Neural progenitor cell (in vitro differentiated cells): Measurements from ENCODE around the gene METRNL. TPM values are rescaled to one million over a fixed set of nuclear protein-coding genes. Genes with fewer than 3 reads are reported as not detected.

ENCODE experiments used
- DNase-seq: peaks from one replicate; pipeline ENCODE4 v3.0.0-alpha.2; 2016; ENCODE audit warnings: low spot score
- H2AFZ ChIP-seq: fragments of 200-600 bp; sonication (generic); replicated peaks from 2 replicates; pipeline ENCODE4 v1.6.1; 2016; ENCODE audit warnings: antibody characterized with exemption
- H3F3A ChIP-seq: fragments of 200-600 bp; sonication (generic); 2 replicates; pipeline ENCODE4 v1.6.1; 2016; ENCODE audit warnings: antibody characterized with exemption, low read depth
- H3K27ac ChIP-seq: fragments of 200-600 bp; sonication (generic); 2 replicates; pipeline ENCODE4 v1.5.1; 2016; ENCODE audit warnings: mild to moderate bottlenecking
- H3K27me3 ChIP-seq: fragments of 200-600 bp; sonication (generic); 2 replicates; pipeline ENCODE4 v1.6.1; 2016; ENCODE audit warnings: mild to moderate bottlenecking, moderate library complexity
- H3K36me3 ChIP-seq: fragments of 200-600 bp; sonication (generic); 2 replicates; pipeline ENCODE4 v1.5.1; 2016
- H3K4me1 ChIP-seq: fragments of 200-600 bp; sonication (generic); 2 replicates; pipeline ENCODE4 v1.6.1; 2016; ENCODE audit warnings: mixed run types
- H3K4me2 ChIP-seq: fragments of 200-600 bp; sonication (generic); 2 replicates; pipeline ENCODE4 v1.6.1; 2016
- H3K4me3 ChIP-seq: fragments of 200-600 bp; sonication (generic); 2 replicates; pipeline ENCODE4 v1.5.1; 2016
- H3K79me2 ChIP-seq: fragments of 200-600 bp; sonication (generic); 2 replicates; pipeline ENCODE4 v1.6.1; 2016; ENCODE audit warnings: low read depth
- H3K9ac ChIP-seq: fragments of 200-600 bp; sonication (generic); 2 replicates; pipeline ENCODE4 v1.6.1; 2016
- H3K9me3 ChIP-seq: fragments of 200-600 bp; sonication (generic); 2 replicates; pipeline ENCODE4 v1.5.1; 2016; ENCODE audit warnings: low read depth
- H4K20me1 ChIP-seq: fragments of 200-600 bp; sonication (generic); 2 replicates; pipeline ENCODE4 v1.6.1; 2016; ENCODE audit warnings: low read depth
- H3K27ac Mint-ChIP-seq: 3 replicates; pipeline ENCODE4 v1.8.0; 2021; ENCODE audit warnings: mixed read lengths
- H3K27me3 Mint-ChIP-seq: 2 replicates; pipeline ENCODE4 v1.8.0; 2022; ENCODE audit warnings: low read depth, mild to moderate bottlenecking, inconsistent platforms, moderate library complexity, mixed read lengths; ENCODE audit not compliant: insufficient read depth
- H3K36me3 Mint-ChIP-seq: 3 replicates; pipeline ENCODE4 v1.8.0; 2021; ENCODE audit warnings: mixed read lengths
- H3K4me1 Mint-ChIP-seq: 3 replicates; pipeline ENCODE4 v1.8.0; 2021; ENCODE audit warnings: mixed read lengths
- H3K4me3 Mint-ChIP-seq: 3 replicates; pipeline ENCODE4 v1.8.0; 2021; ENCODE audit warnings: mild to moderate bottlenecking, moderate library complexity, mixed read lengths
- H3K9me3 Mint-ChIP-seq: 3 replicates; pipeline ENCODE4 v1.8.0; 2020; ENCODE audit warnings: mixed read lengths
- EZH2 ChIP-seq: fragments of 200-600 bp; sonication (generic); IDR thresholded peaks from 2 replicates; pipeline ENCODE4 v1.6.1; 2017; ENCODE audit warnings: antibody characterized with exemption, mild to moderate bottlenecking, moderate library complexity
- EZH2phosphoT487 ChIP-seq: fragments of 200-600 bp; sonication (generic); IDR thresholded peaks from 2 replicates; pipeline ENCODE4 v1.6.1; 2017; ENCODE audit warnings: antibody characterized with exemption
- total RNA-seq: library from RNA; depleted of rRNA; stranded (reverse); fragments of >200 nt; gene quantifications from 2 replicates; pipeline ENCODE4 v1.2.3, GENCODE V29; 2015; ENCODE audit warnings: low replicate concordance
- TF ChIP-seq, protein P1 (sequence below): fragments of 200-600 bp; sonication (generic); IDR thresholded peaks from 2 replicates; pipeline ENCODE4 v1.5.1; 2017; ENCODE audit warnings: antibody characterized with exemption, mild to moderate bottlenecking

METRNL gene
- total RNA-seq, 1 donor from 2014 or later: 3.6 TPM

GRCh38 chr17:83094291-83094690 lies 14.9 kb downstream of the METRNL start:
- Histone ChIP-seq H3K4me1 (peaks cover 4% of the 10 kb centered on the region), H3K4me2 (no peak overlapping the region), H4K20me1 (no peaks in the 10 kb centered on the region), H3K4me3 (no peak overlapping the region), H3K79me2 (no peaks in the 10 kb centered on the region), H3K36me3 (no peaks in the 10 kb centered on the region), H3K9me3 (no peaks in the 10 kb centered on the region), H2AFZ (no peak overlapping the region), H3K9ac (no peak overlapping the region), H3F3A (no peaks in the 10 kb centered on the region), H3K27ac (no peak overlapping the region), H3K27me3 (no peaks in the 10 kb centered on the region)
- peaks cover 2% of the 10 kb centered on the region for H3K27me3 Mint-ChIP-seq
- no peak overlapping the region for H3K27ac Mint-ChIP-seq
- no peak overlapping the region for H3K4me3 Mint-ChIP-seq
- no peaks in the 10 kb centered on the region for H3K9me3 Mint-ChIP-seq
- peaks cover 2% of the 10 kb centered on the region for H3K4me1 Mint-ChIP-seq
- no peak for DNase-seq
- TF ChIP-seq, protein P1, sequence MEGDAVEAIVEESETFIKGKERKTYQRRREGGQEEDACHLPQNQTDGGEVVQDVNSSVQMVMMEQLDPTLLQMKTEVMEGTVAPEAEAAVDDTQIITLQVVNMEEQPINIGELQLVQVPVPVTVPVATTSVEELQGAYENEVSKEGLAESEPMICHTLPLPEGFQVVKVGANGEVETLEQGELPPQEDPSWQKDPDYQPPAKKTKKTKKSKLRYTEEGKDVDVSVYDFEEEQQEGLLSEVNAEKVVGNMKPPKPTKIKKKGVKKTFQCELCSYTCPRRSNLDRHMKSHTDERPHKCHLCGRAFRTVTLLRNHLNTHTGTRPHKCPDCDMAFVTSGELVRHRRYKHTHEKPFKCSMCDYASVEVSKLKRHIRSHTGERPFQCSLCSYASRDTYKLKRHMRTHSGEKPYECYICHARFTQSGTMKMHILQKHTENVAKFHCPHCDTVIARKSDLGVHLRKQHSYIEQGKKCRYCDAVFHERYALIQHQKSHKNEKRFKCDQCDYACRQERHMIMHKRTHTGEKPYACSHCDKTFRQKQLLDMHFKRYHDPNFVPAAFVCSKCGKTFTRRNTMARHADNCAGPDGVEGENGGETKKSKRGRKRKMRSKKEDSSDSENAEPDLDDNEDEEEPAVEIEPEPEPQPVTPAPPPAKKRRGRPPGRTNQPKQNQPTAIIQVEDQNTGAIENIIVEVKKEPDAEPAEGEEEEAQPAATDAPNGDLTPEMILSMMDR: no peak
- TF ChIP-seq EZH2phosphoT487: no peak
- TF ChIP-seq EZH2: no peak
- H3K36me3 Mint-ChIP-seq: peaks cover 7% of the 10 kb centered on the region

- Mint-ChIP-seq H3K4me1 (peaks cover 6% of the 10 kb centered on the region), H3K36me3 (peaks cover 7% of the 10 kb centered on the region), H3K9me3 (no peaks in the 10 kb centered on the region), H3K27ac (no peak overlapping the region), H3K4me3 (no peak overlapping the region), H3K27me3 (peaks cover 2% of the 10 kb centered on the region)
- Histone ChIP-seq H3F3A (no peaks in the 10 kb centered on the region), H3K9me3 (no peaks in the 10 kb centered on the region), H4K20me1 (no peaks in the 10 kb centered on the region), H3K27ac (no peak overlapping the region), H3K4me1 (peaks cover 10% of the 10 kb centered on the region), H3K27me3 (no peaks in the 10 kb centered on the region), H3K9ac (no peak overlapping the region), H3K79me2 (no peaks in the 10 kb centered on the region), H3K36me3 (no peaks in the 10 kb centered on the region), H3K4me2 (no peak overlapping the region), H2AFZ (no peak overlapping the region), H3K4me3 (no peak overlapping the region)
- TF ChIP-seq EZH2phosphoT487 (no peak), EZH2 (no peak)
- TF ChIP-seq, protein P1: no peak
- DNase-seq: no peak
Measured at GRCh38 chr17:83095016-83095415, 15.6 kb downstream of the METRNL start.

DNA sequence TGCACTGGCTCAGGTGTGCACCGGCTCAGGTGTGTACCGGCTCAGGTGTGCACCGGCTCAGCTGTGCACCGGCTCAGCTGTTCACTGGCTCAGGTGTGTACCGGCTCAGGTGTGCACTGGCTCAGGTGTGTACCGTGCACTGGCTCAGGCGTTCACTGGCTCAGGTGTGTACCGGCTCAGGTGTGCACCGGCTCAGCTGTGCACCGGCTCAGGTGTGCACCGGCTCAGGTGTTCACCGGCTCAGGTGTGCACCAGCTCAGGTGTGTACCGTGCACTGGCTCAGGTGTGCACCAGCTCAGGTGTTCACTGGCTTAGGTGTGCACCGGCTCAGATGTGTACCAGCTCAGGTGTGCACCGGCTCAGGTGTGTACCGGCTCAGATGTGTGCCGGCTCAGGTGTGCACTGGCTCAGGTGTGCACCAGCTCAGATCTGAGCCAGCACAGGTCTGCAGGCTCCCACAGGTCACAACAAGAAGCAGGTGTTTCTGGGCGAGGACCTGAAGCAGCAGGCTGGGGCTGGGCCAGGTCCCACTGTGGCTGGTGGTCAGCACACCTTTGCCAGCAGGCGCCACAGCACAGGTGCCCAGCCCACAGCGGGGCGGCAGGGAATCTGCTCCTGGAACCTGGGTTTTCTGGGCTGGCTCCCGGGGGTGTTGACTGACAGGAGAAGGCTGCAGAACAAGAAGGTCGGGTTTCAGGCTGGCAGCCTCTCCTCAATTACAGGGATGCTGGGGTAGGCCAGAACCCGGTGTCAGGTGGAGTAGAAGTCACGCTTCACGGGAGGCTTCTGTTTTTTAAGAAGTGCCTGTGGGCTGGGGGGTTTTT lies 17.2 kb downstream of the METRNL start:
- H3K27me3 ChIP-seq: no peaks in the 10 kb centered on the region
- DNase-seq: no peak
- no peak for TF ChIP-seq EZH2phosphoT487
- TF ChIP-seq, protein P1: no peak
- no peak for TF ChIP-seq EZH2
- no peak overlapping the region for H3K4me3 ChIP-seq
- no peak overlapping the region for H3K27ac Mint-ChIP-seq
- H3K79me2 ChIP-seq: no peaks in the 10 kb centered on the region
- no peaks in the 10 kb centered on the region for H3F3A ChIP-seq
- peaks cover 4% of the 10 kb centered on the region for H3K27me3 Mint-ChIP-seq
- H3K27ac ChIP-seq: no peak overlapping the region
- H2AFZ ChIP-seq: no peak overlapping the region
- H3K36me3 ChIP-seq: no peaks in the 10 kb centered on the region
- no peak overlapping the region for H3K4me2 ChIP-seq
- H3K9me3 ChIP-seq: no peaks in the 10 kb centered on the region
- H3K36me3 Mint-ChIP-seq: peaks cover 7% of the 10 kb centered on the region
- no peaks in the 10 kb centered on the region for H3K9me3 Mint-ChIP-seq
- no peak overlapping the region for H3K9ac ChIP-seq
- peaks cover 7% of the 10 kb centered on the region for H3K4me1 Mint-ChIP-seq
- no peaks in the 10 kb centered on the region for H4K20me1 ChIP-seq
- peaks cover 13% of the 10 kb centered on the region for H3K4me1 ChIP-seq
- no peak overlapping the region for H3K4me3 Mint-ChIP-seq
